Activated CD8-positive, alpha-beta T cell treated with anti-CD3 and anti-CD28 coated beads, Interleukin-2, amount 10 ng/mL, durations not matched to agents 7 days and 5 days (primary cell): Measurements from ENCODE around the gene PPP3CB. TPM values are rescaled to one million over a fixed set of nuclear protein-coding genes. Genes with fewer than 3 reads are reported as not detected.

Experiments
- ATAC-seq: fragments of 150-1000 bp; cut with Tn5 transposase; one replicate; pipeline ENCODE4 v1.10.0; 2021; ENCODE audit warnings: moderate library complexity
- CTCF ChIA-PET: fragments of 350-600 bp; sonication (Branson Sonifier 250); formaldehyde crosslinking; loops from one replicate; lab custom pipeline; 2021; ENCODE audit warnings: antibody characterized with exemption; lab: Charles Lee
- POLR2A ChIA-PET: fragments of 350-600 bp; sonication (Branson Sonifier 250); formaldehyde crosslinking; loops from one replicate; lab custom pipeline; 2021; ENCODE audit warnings: antibody characterized with exemption; lab: Charles Lee
- DNase-seq: peaks from one replicate; pipeline ENCODE4 v3.0.0-alpha.2; 2020
- H3K27ac Mint-ChIP-seq: one replicate; pipeline ENCODE4 v1.8.0; 2021; ENCODE audit warnings: mild to moderate bottlenecking, mixed read lengths
- H3K27me3 Mint-ChIP-seq: one replicate; pipeline ENCODE4 v1.8.0; 2021; ENCODE audit warnings: low read depth, mixed read lengths
- H3K36me3 Mint-ChIP-seq: one replicate; pipeline ENCODE4 v1.8.0; 2021; ENCODE audit warnings: low read depth, mixed read lengths
- H3K4me1 Mint-ChIP-seq: one replicate; pipeline ENCODE4 v1.8.0; 2021; ENCODE audit warnings: low read depth, mixed read lengths
- H3K4me3 Mint-ChIP-seq: one replicate; pipeline ENCODE4 v1.8.0; 2021; ENCODE audit warnings: mild to moderate bottlenecking, mixed read lengths
- H3K9me3 Mint-ChIP-seq: one replicate; pipeline ENCODE4 v1.8.0; 2022; ENCODE audit warnings: mixed read lengths; ENCODE audit not compliant: insufficient read depth
- total RNA-seq, 2 experiments: library from RNA; stranded (reverse); gene quantifications; one replicate each; pipeline ENCODE4 v1.2.3, GENCODE V29; 2021

PPP3CB gene
- total RNA-seq, 2 experiments from 2014 or later, result 38.9 to 41.3 TPM

- Mint-ChIP-seq H3K36me3 (peaks cover 15% of the 10 kb centered on the region), H3K27ac (no peak overlapping the region), H3K27me3 (no peaks in the 10 kb centered on the region), H3K4me1 (no peaks in the 10 kb centered on the region), H3K4me3 (no peak overlapping the region), H3K9me3 (no peaks in the 10 kb centered on the region)
- ATAC-seq (no peak), DNase-seq (no peak)
- POLR2A ChIA-PET, result no interaction called here
- CTCF ChIA-PET, result no interaction called here
These were observed 47.4 kb downstream of the PPP3CB start for GRCh38 chr10:73448384-73448783.

- CTCF ChIA-PET, result no interaction called here
- Mint-ChIP-seq H3K4me1 (no peaks in the 10 kb centered on the region), H3K27ac (no peak overlapping the region), H3K4me3 (no peak overlapping the region), H3K9me3 (no peaks in the 10 kb centered on the region), H3K27me3 (no peaks in the 10 kb centered on the region), H3K36me3 (peaks cover 15% of the 10 kb centered on the region)
- DNase-seq (no peak), ATAC-seq (no peak)
- POLR2A ChIA-PET, result no interaction called here
These were observed 48.9 kb downstream of the PPP3CB start for GRCh38 chr10:73446926-73447325.

DNA sequence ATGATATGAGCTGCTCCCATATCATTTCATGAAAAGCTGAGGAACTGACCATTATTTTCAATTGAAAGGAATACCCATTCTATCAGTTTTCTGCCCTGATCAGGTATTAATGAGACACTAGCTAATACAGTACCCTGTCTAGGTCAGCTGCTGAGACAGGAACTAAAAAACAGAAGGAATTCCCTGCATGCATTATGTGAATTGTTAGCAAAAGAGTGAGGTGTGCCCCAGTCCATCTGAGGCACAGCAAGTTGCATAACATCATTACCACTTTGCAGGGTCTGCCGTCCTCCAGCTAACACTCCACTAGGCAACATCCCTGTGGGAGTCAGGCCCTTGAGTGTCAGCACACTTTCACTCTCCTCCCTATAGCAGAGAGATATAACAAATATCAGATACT lies 51.4 kb downstream of the PPP3CB start:
- POLR2A ChIA-PET, result no interaction called here
- Mint-ChIP-seq H3K27me3 (no peaks in the 10 kb centered on the region), H3K4me3 (no peak overlapping the region), H3K27ac (no peak overlapping the region), H3K9me3 (no peaks in the 10 kb centered on the region), H3K36me3 (peaks cover 18% of the 10 kb centered on the region), H3K4me1 (no peaks in the 10 kb centered on the region)
- CTCF ChIA-PET, result interaction anchor here (0.9 kb wide), 1 partner anchor 181 kb away, joined by 3 read pairs; no protein-coding TSS in a partner anchor
- ATAC-seq, result no peak
- no peak for DNase-seq

DNA sequence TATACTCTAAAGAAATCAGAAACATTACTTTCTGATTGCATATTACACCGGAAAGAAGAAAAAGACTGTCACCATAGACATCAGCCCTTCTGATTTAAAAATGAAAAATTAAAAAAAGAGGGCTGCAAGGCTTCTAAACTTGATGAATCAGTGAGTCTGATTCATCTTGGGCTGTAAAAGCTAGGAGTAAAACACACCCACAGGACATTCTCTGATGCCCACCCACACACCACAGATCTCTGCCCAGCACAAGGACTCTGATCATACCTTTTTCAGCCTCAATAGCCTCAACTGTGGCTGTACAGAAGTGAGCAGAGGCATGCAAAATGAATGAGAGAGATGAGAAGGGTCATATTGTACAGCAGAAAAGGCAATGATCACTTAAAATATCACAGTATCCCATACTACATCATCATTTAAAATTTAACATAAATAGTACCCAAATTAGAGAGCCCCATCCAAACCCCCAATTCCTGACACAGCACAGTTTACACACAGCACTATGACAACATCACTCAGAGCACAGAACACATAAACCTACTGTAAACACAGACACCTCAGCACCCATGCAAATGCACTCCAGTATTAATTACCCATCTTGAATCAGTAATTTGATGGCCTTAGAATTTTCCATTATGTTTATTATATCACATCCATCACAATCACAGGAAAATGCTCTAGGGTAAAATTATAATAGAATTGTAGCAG lies 56.1 kb downstream of the PPP3CB start:
- ChIA-PET POLR2A (no interaction called here), CTCF (no interaction called here)
- H3K4me1 Mint-ChIP-seq, result no peaks in the 10 kb centered on the region
- no peak for DNase-seq
- peaks cover 22% of the 10 kb centered on the region for H3K36me3 Mint-ChIP-seq
- no peaks in the 10 kb centered on the region for H3K9me3 Mint-ChIP-seq
- H3K27ac Mint-ChIP-seq, result no peak overlapping the region
- no peaks in the 10 kb centered on the region for H3K27me3 Mint-ChIP-seq
- no peak for ATAC-seq
- no peak overlapping the region for H3K4me3 Mint-ChIP-seq

DNA sequence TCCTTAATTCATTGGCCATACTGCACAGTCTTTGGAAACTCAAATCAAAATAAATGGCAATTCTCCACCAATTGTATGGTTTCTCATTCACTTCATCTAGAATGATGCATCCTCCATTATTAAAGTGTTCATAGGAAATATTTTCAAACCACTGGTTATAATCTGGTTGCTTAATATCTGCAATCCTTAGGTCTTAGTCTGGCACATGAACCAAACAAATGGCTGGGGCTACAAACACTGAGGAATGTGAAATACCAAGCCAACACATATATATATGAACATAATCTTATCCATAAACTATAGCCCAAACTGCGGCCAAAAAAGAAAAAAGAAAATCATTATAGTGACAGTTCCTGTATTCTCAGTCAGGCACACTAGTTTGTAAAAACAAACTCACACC lies 56.8 kb downstream of the PPP3CB start:
- Mint-ChIP-seq H3K27ac (no peak overlapping the region), H3K36me3 (peaks cover 19% of the 10 kb centered on the region), H3K27me3 (no peaks in the 10 kb centered on the region), H3K4me3 (no peak overlapping the region), H3K9me3 (no peaks in the 10 kb centered on the region), H3K4me1 (no peaks in the 10 kb centered on the region)
- DNase-seq (no peak), ATAC-seq (no peak)
- ChIA-PET CTCF (no interaction called here), POLR2A (no interaction called here)

DNA sequence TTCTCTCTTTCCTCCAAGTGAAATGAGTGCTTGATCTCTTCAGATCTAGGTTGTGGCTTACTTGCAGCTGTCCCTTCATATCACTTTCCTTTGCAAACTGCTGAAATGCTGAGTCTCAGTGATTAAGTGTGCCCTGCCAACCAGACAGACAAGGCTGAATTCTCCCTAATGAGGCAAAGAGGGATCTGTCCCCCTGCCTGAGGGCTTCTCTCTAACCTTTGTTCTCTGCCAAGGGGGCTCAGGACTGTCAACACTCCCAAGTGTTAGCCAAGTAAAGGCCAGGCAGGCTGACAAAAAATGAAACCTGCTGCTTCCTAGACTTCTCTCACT lies 62.3 kb downstream of the PPP3CB start, which contains the start of gene MSS51:
MSS51 (minus strand) TSS at position 24 of the 330 bp plus-strand sequence. CDS start 5,277 bp downstream, outside the sequence.
- Mint-ChIP-seq H3K4me1 (peaks cover 7% of the 10 kb centered on the region), H3K27ac (no peak within 1 kb of the TSS), H3K9me3 (no peaks in the 10 kb centered on the region), H3K27me3 (no peaks in the 10 kb centered on the region), H3K4me3 (no peak within 1 kb of the TSS), H3K36me3 (peaks cover 12% of the 10 kb centered on the region)
- ChIA-PET CTCF (interaction anchor here (0.6 to 0.7 kb wide), 2 partner anchors 9 to 75 kb away, joined by 3 read pairs; partner anchors contain the start of gene CFAP70), POLR2A (no interaction called here)
- ATAC-seq (no peak), DNase-seq (no peak)

GRCh38 chr10:73432646-73433537 lies 62.9 kb downstream of the PPP3CB start:
- ChIA-PET POLR2A (no interaction called here), CTCF (interaction anchor here (0.6 to 1.1 kb wide), 3 partner anchors 10 to 158 kb away, joined by 3 read pairs; partner anchors contain the start of genes CFAP70 and USP54)
- no peak for DNase-seq
- no peaks in the 10 kb centered on the region for H3K27me3 Mint-ChIP-seq
- no peaks in the 10 kb centered on the region for H3K9me3 Mint-ChIP-seq
- no peak overlapping the region for H3K27ac Mint-ChIP-seq
- ATAC-seq, result no peak
- H3K36me3 Mint-ChIP-seq, result peaks cover 10% of the 10 kb centered on the region
- H3K4me3 Mint-ChIP-seq, result no peak overlapping the region
- H3K4me1 Mint-ChIP-seq, result peaks cover 7% of the 10 kb centered on the region

GRCh38 chr10:73426318-73426717 lies 69.5 kb downstream of the PPP3CB start:
- POLR2A ChIA-PET, result no interaction called here
- Mint-ChIP-seq H3K27ac (no peak overlapping the region), H3K36me3 (peaks cover 39% of the 10 kb centered on the region), H3K27me3 (no peaks in the 10 kb centered on the region), H3K4me3 (no peak overlapping the region), H3K4me1 (no peaks in the 10 kb centered on the region), H3K9me3 (no peaks in the 10 kb centered on the region)
- CTCF ChIA-PET, result no interaction called here
- ATAC-seq, result no peak
- no peak for DNase-seq

DNA sequence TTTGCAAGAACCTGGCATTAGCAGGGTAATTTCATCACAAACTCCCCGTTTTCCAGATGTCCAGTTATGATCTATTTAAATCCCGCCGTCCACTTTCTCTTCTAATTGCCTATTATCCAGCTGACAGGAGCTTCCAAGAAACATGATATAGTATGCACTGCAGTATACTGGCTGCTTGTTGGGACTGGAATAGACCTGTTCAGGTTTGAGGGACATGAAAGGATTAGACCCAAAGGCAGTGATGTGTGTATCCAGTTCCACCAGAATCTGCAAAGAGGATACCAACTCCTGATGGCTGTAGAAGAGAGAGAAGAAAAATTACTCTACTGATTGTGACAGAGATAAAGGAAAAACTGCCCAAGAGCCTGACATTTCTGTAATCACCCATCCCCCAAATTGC lies 71.3 kb downstream of the PPP3CB start:
- no peak overlapping the region for H3K27ac Mint-ChIP-seq
- ATAC-seq (no peak), DNase-seq (no peak)
- no peaks in the 10 kb centered on the region for H3K27me3 Mint-ChIP-seq
- no peaks in the 10 kb centered on the region for H3K4me1 Mint-ChIP-seq
- H3K9me3 Mint-ChIP-seq, result no peaks in the 10 kb centered on the region
- H3K4me3 Mint-ChIP-seq, result no peak overlapping the region
- POLR2A ChIA-PET, result no interaction called here
- CTCF ChIA-PET, result interaction anchor here (1.1 kb wide), 1 partner anchor 11 kb away, joined by 3 read pairs; no protein-coding TSS in a partner anchor
- peaks cover 39% of the 10 kb centered on the region for H3K36me3 Mint-ChIP-seq

DNA sequence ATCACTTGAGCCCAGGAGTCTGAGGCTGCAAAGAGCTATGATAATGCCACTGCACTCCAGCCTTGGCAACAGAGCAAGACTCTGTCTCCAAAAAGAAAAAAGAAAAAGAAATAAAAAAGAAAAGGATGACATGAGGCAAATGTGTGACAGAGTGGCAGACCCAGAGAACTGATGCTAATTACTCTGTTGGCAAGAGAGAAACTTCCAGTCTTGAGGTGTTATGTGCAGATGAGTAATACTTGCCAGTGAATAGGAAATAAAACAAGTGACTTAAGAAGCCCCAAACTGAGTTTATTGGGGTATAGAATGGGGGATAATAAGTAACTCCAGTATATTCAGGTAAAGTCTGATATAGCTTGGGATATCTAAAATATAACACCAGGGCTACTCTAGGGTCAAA lies 72.5 kb downstream of the PPP3CB start:
- Mint-ChIP-seq H3K27me3 (no peaks in the 10 kb centered on the region), H3K4me3 (no peak overlapping the region), H3K9me3 (no peaks in the 10 kb centered on the region), H3K4me1 (no peaks in the 10 kb centered on the region), H3K36me3 (peaks cover 39% of the 10 kb centered on the region), H3K27ac (no peak overlapping the region)
- DNase-seq (no peak), ATAC-seq (no peak)
- ChIA-PET CTCF (interaction anchor here (1.1 kb wide), 1 partner anchor 10 kb away, joined by 3 read pairs; no protein-coding TSS in a partner anchor), POLR2A (interaction anchor here (0.9 kb wide), 1 partner anchor 72 kb away, joined by 3 read pairs; no protein-coding TSS in a partner anchor)

DNA sequence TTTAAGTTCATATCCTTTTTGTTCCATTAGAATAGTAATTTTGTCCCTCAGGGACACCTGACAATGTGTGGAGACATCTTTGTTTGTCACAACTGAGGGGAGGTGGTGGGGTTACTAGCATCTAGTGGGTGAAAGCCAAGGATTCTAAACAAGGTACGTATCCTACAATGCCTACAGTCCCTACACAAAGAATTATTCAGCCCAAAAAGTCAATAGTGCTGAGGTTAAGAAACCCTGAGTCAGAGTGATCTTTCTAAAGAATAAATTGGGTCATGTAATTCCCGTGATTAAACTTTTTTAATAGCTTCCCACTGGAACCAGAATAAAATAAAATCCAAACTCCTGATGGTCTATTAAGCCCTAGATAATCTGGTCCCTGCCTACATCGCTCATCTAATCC lies 79.3 kb downstream of the PPP3CB start:
- no peak overlapping the region for H3K27ac Mint-ChIP-seq
- peaks cover 24% of the 10 kb centered on the region for H3K4me1 Mint-ChIP-seq
- no peak overlapping the region for H3K4me3 Mint-ChIP-seq
- no peaks in the 10 kb centered on the region for H3K9me3 Mint-ChIP-seq
- peaks cover under 1% of the 10 kb centered on the region for H3K36me3 Mint-ChIP-seq
- ATAC-seq, result no peak
- ChIA-PET CTCF (no interaction called here), POLR2A (interaction anchor here (0.6 kb wide), 1 partner anchor 339 kb away, joined by 4 read pairs; no protein-coding TSS in a partner anchor)
- peaks cover 3% of the 10 kb centered on the region for H3K27me3 Mint-ChIP-seq
- no peak for DNase-seq
